Smooth muscle cell (in vitro differentiated cells): ENCODE measurements around the gene KMT2C. TPM values are rescaled to one million over a fixed set of nuclear protein-coding genes. Genes with fewer than 3 reads are reported as not detected.

Experiments
- DNase-seq: peaks from one replicate; lab custom pipeline; 2025; ENCODE audit not compliant: unreplicated experiment; lab: John Stamatoyannopoulos, UW
- H2AFZ ChIP-seq: fragments of 200-600 bp; sonication (generic); 2 replicates; pipeline ENCODE4 v1.6.0; 2016; ENCODE audit warnings: antibody characterized with exemption, low read depth, mild to moderate bottlenecking
- H3F3A ChIP-seq: fragments of 200-600 bp; sonication (generic); 2 replicates; pipeline ENCODE4 v1.6.0; 2017; ENCODE audit warnings: antibody characterized with exemption, low read depth
- H3K27ac ChIP-seq: fragments of 200-600 bp; sonication (generic); 2 replicates; pipeline ENCODE4 v1.5.1; 2016; ENCODE audit warnings: low read depth, mild to moderate bottlenecking
- H3K27me3 ChIP-seq: fragments of 200-600 bp; sonication (generic); 2 replicates; pipeline ENCODE4 v1.6.1; 2016; ENCODE audit warnings: low read depth, mild to moderate bottlenecking
- H3K36me3 ChIP-seq: fragments of 200-600 bp; sonication (generic); 2 replicates; pipeline ENCODE4 v1.5.1; 2016; ENCODE audit warnings: low read depth
- H3K4me1 ChIP-seq: fragments of 200-600 bp; sonication (generic); 2 replicates; pipeline ENCODE4 v1.5.1; 2016; ENCODE audit warnings: low read depth
- H3K4me2 ChIP-seq: fragments of 200-600 bp; sonication (generic); 2 replicates; pipeline ENCODE4 v1.6.0; 2016; ENCODE audit warnings: mild to moderate bottlenecking
- H3K4me3 ChIP-seq: fragments of 200-600 bp; sonication (generic); 2 replicates; pipeline ENCODE4 v1.5.1; 2016; ENCODE audit warnings: mild to moderate bottlenecking
- H3K79me2 ChIP-seq: fragments of 200-600 bp; sonication (generic); 2 replicates; pipeline ENCODE4 v1.6.0; 2016; ENCODE audit warnings: low read depth, mild to moderate bottlenecking
- H3K9ac ChIP-seq: fragments of 200-600 bp; sonication (generic); 2 replicates; pipeline ENCODE4 v1.6.0; 2016; ENCODE audit warnings: low read depth
- H3K9me3 ChIP-seq: fragments of 200-600 bp; sonication (generic); replicated peaks from 2 replicates; pipeline ENCODE4 v1.5.1; 2016; ENCODE audit warnings: low read depth
- H4K20me1 ChIP-seq: fragments of 200-600 bp; sonication (generic); 2 replicates; pipeline ENCODE4 v1.6.0; 2016; ENCODE audit warnings: low read depth
- WGBS: methylation state at CpG from one replicate; pipeline ENCODE4 v1.1.7; 2016; ENCODE audit warnings: low lambda C conversion rate; 5-methylcytosine and 5-hydroxymethylcytosine counted together
- polyA plus RNA-seq: library from polyadenylated mRNA; unstranded; fragments of >200 nt; fragmentation: Nextera tagmentation; extraction: Ambion mirVana; gene quantifications from 2 replicates; pipeline ENCODE4 v1.2.1, GENCODE V29; 2016
- total RNA-seq: library from RNA; depleted of rRNA; stranded (reverse); fragments of >200 nt; gene quantifications from 2 replicates; pipeline ENCODE4 v1.2.3, GENCODE V29; 2014
- TF ChIP-seq, protein P1 (sequence below): fragments of 200-600 bp; sonication (generic); IDR thresholded peaks from 2 replicates; pipeline ENCODE4 v1.5.1; 2017; ENCODE audit warnings: borderline replicate concordance, mild to moderate bottlenecking, antibody characterized with exemption; ENCODE audit not compliant: insufficient read depth, poor library complexity, severe bottlenecking

The KMT2C gene
- total and polyA plus RNA-seq, 2 experiments from 2014 or later: 10.1 to 36.7 TPM

DNA sequence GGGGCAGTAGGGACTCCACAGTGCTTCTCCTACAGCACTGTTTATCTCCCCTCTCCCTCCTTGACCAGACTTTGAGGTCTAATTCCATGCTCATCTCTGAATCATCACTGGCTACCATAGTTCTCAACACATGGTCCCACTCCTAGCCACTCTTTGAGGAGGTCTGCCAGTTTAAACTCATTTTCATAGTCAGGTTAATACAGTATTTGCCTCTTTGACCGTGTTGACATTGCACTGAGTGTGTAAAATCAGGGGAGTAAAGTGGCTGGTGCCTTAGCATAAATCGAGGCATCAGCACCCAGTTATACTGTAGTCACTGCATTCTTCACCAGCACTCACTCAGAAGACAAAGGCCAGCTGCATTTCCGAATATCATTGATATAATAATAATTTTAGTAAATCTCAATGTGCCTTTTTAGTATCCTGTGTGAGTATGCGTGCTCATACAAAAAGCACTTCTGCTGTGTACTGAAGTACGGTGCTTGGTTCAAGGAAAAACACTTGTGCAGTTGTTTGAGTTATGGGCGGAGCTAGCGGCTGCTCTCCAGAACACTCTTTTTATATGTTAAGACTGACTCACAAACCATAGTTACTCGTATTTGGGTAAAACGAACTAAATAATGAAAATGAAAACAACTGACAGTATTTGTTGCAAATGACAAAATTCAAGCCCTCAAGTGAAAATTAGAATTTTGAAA is 320.6 kb downstream of the KMT2C start:
- H3K9me3 ChIP-seq: no peaks in the 10 kb centered on the region
- TF ChIP-seq, protein P1, sequence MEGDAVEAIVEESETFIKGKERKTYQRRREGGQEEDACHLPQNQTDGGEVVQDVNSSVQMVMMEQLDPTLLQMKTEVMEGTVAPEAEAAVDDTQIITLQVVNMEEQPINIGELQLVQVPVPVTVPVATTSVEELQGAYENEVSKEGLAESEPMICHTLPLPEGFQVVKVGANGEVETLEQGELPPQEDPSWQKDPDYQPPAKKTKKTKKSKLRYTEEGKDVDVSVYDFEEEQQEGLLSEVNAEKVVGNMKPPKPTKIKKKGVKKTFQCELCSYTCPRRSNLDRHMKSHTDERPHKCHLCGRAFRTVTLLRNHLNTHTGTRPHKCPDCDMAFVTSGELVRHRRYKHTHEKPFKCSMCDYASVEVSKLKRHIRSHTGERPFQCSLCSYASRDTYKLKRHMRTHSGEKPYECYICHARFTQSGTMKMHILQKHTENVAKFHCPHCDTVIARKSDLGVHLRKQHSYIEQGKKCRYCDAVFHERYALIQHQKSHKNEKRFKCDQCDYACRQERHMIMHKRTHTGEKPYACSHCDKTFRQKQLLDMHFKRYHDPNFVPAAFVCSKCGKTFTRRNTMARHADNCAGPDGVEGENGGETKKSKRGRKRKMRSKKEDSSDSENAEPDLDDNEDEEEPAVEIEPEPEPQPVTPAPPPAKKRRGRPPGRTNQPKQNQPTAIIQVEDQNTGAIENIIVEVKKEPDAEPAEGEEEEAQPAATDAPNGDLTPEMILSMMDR: no peak
- H3K9ac ChIP-seq: no peak overlapping the region
- no peak overlapping the region for H3K4me3 ChIP-seq
- H3K79me2 ChIP-seq: no peaks in the 10 kb centered on the region
- H4K20me1 ChIP-seq: no peaks in the 10 kb centered on the region
- no peak for DNase-seq
- H3F3A ChIP-seq: no peaks in the 10 kb centered on the region
- H3K27ac ChIP-seq: no peak overlapping the region
- no peaks in the 10 kb centered on the region for H3K4me1 ChIP-seq
- WGBS: 95% methylated on average over 9 of the region's 9 CpGs
- no peak overlapping the region for H2AFZ ChIP-seq
- no peak overlapping the region for H3K4me2 ChIP-seq
- peaks cover 12% of the 10 kb centered on the region for H3K36me3 ChIP-seq
- H3K27me3 ChIP-seq: no peaks in the 10 kb centered on the region

DNA sequence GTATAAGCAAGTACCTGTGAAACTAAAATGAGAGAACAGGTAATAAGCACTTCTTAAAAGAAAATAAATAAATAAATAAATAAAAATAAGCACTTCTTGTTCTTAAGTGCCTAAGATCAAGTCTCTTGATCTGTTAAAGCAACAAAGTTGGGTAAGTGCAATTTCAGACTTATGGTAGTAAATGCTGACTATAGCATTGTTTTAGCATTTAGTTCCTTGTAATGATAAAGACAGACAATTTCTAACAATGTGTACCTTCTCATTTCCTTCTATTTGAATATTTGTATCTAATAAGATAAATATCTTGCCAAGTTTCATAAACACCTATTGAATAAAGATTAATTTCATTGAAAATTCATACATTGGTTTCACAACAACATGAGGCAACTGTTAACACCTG is 323.0 kb downstream of the KMT2C start:
- DNase-seq: no peak
- no peaks in the 10 kb centered on the region for H3K4me1 ChIP-seq
- H3K4me2 ChIP-seq: no peak overlapping the region
- H3K79me2 ChIP-seq: no peaks in the 10 kb centered on the region
- H3K27ac ChIP-seq: no peak overlapping the region
- H3K27me3 ChIP-seq: no peaks in the 10 kb centered on the region
- H3K9ac ChIP-seq: no peak overlapping the region
- H3K36me3 ChIP-seq: no peaks in the 10 kb centered on the region
- no peaks in the 10 kb centered on the region for H4K20me1 ChIP-seq
- no peak overlapping the region for H2AFZ ChIP-seq
- TF ChIP-seq, protein P1: no peak
- no peak overlapping the region for H3K4me3 ChIP-seq
- no peaks in the 10 kb centered on the region for H3F3A ChIP-seq
- no peaks in the 10 kb centered on the region for H3K9me3 ChIP-seq

DNA sequence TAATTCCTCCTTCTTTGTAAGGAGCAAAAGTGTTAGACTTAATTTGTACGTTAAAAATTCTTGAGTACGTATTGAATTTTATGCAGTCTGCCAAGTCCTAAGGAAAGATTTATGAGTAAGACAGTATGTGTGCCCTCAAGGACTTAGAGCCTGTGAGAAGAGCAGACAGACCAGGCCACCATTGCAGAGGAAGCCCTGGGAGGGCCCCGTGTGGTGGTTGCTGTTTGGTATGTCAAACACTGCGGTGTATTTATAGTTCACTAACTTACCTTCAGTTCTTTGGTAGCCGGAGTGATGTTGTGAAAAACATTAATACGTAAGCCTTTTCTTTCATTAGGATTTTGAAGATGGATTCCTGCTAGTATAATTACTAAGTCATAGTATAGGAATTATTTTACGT is 327.4 kb downstream of the KMT2C start:
- H3K36me3 ChIP-seq: peaks cover 4% of the 10 kb centered on the region

More for the DNA sequence above, 327.4 kb downstream of the KMT2C start:
- no peaks in the 10 kb centered on the region for H3K4me1 ChIP-seq
- no peak overlapping the region for H3K9ac ChIP-seq
- no peak for DNase-seq
- no peaks in the 10 kb centered on the region for H3F3A ChIP-seq
- H3K27ac ChIP-seq: no peak overlapping the region
- H3K4me3 ChIP-seq: no peak overlapping the region
- 84% methylated on average over 7 of the region's 7 CpGs for WGBS
- no peaks in the 10 kb centered on the region for H3K9me3 ChIP-seq
- no peak overlapping the region for H2AFZ ChIP-seq
- no peak overlapping the region for H3K4me2 ChIP-seq
- no peaks in the 10 kb centered on the region for H3K27me3 ChIP-seq
- TF ChIP-seq, protein P1: no peak
- H3K79me2 ChIP-seq: no peaks in the 10 kb centered on the region
- no peaks in the 10 kb centered on the region for H4K20me1 ChIP-seq
